HT-29 (cell line): ENCODE results near the gene BEND6. TPM values are rescaled to one million over a fixed set of nuclear protein-coding genes. Genes with fewer than 3 reads are reported as not detected.
A peak's percentile ranks its signal among the peaks of the same experiment; 100 is the strongest.
"Not testable (repeated sequence)": the region's sequence is repeated elsewhere in the genome, so short reads cannot be mapped to it uniquely, and the experiment has no call there.

Experiments used
- DNase-seq: peaks from one replicate; pipeline ENCODE4 v3.0.0-alpha.2; 2015; ENCODE audit warnings: low spot score
- total RNA-seq: library from RNA; depleted of rRNA; stranded (reverse); fragments of >200 nt; shearing (Covaris generic); gene quantifications from 2 replicates; pipeline ENCODE4 v1.2.3, GENCODE V29; 2014

BEND6 gene
- total RNA-seq, 1 experiment from 2014 or later, result not detected

- no peak for DNase-seq
These were observed 29.5 kb downstream of the BEND6 start for GRCh38 chr6:56984361-56984760.

GRCh38 chr6:56984884-56985283, 30.0 kb downstream of the BEND6 start:
- DNase-seq, result no peak

GRCh38 chr6:56986611-56987010, 31.7 kb downstream of the BEND6 start:
- DNase-seq, result no peak

GRCh38 chr6:56988145-56988544, 33.2 kb downstream of the BEND6 start:
- no peak for DNase-seq

- no peak for DNase-seq
These were observed 37.1 kb downstream of the BEND6 start for GRCh38 chr6:56992036-56992435.

GRCh38 chr6:56992703-56993102, 37.8 kb downstream of the BEND6 start:
- DNase-seq, result no peak

- DNase-seq, result peak; percentile 44
These were observed 40.5 kb downstream of the BEND6 start for GRCh38 chr6:56995347-56995902.

- DNase-seq, result no peak
These were observed 41.5 kb downstream of the BEND6 start for GRCh38 chr6:56996401-56996800.

- no peak for DNase-seq
These were observed 44.1 kb downstream of the BEND6 start for GRCh38 chr6:56999049-56999448.

- DNase-seq, result not testable (repeated sequence)
These were observed 44.8 kb downstream of the BEND6 start for GRCh38 chr6:56999748-57000147.

- DNase-seq, result no peak
These were observed 47.3 kb downstream of the BEND6 start for GRCh38 chr6:57002197-57002596.

GRCh38 chr6:57004292-57004691, 49.4 kb downstream of the BEND6 start:
- no peak for DNase-seq

- no peak for DNase-seq
These were observed 51.2 kb downstream of the BEND6 start for GRCh38 chr6:57006101-57006500.

- not testable (repeated sequence) for DNase-seq
These were observed 53.2 kb downstream of the BEND6 start for GRCh38 chr6:57008069-57008468.

- no peak for DNase-seq
These were observed 58.6 kb downstream of the BEND6 start for GRCh38 chr6:57013521-57013926.

- DNase-seq, result no peak
These were observed 62.2 kb downstream of the BEND6 start for GRCh38 chr6:57017069-57017468.

GRCh38 chr6:57017841-57018240, 62.9 kb downstream of the BEND6 start:
- DNase-seq, result no peak

- DNase-seq, result no peak
These were observed 64.5 kb downstream of the BEND6 start for GRCh38 chr6:57019434-57019833.

GRCh38 chr6:57021086-57021720, 66.3 kb downstream of the BEND6 start:
- DNase-seq, result peak; percentile 54

GRCh38 chr6:57024321-57024720, 69.4 kb downstream of the BEND6 start:
- DNase-seq, result no peak

- DNase-seq, result no peak
These were observed 69.9 kb downstream of the BEND6 start for GRCh38 chr6:57024775-57025174.

- DNase-seq, result no peak
These were observed 71.1 kb downstream of the BEND6 start for GRCh38 chr6:57026001-57026400.

- DNase-seq, result no peak
These were observed 72.4 kb downstream of the BEND6 start for GRCh38 chr6:57027301-57027700.

GRCh38 chr6:57029213-57029612, 74.3 kb downstream of the BEND6 start:
- peak; percentile 61 for DNase-seq
